Neural progenitor cell (in vitro differentiated cells): Measurements from ENCODE around the gene RBM47. TPM values are rescaled to one million over a fixed set of nuclear protein-coding genes. Genes with fewer than 3 reads are reported as not detected.

ENCODE experiments used
- DNase-seq: peaks from one replicate; pipeline ENCODE4 v3.0.0-alpha.2; 2016; ENCODE audit warnings: low spot score
- H2AFZ ChIP-seq: fragments of 200-600 bp; sonication (generic); replicated peaks from 2 replicates; pipeline ENCODE4 v1.6.1; 2016; ENCODE audit warnings: antibody characterized with exemption
- H3F3A ChIP-seq: fragments of 200-600 bp; sonication (generic); 2 replicates; pipeline ENCODE4 v1.6.1; 2016; ENCODE audit warnings: antibody characterized with exemption, low read depth
- H3K27ac ChIP-seq: fragments of 200-600 bp; sonication (generic); 2 replicates; pipeline ENCODE4 v1.5.1; 2016; ENCODE audit warnings: mild to moderate bottlenecking
- H3K27me3 ChIP-seq: fragments of 200-600 bp; sonication (generic); 2 replicates; pipeline ENCODE4 v1.6.1; 2016; ENCODE audit warnings: mild to moderate bottlenecking, moderate library complexity
- H3K36me3 ChIP-seq: fragments of 200-600 bp; sonication (generic); 2 replicates; pipeline ENCODE4 v1.5.1; 2016
- H3K4me1 ChIP-seq: fragments of 200-600 bp; sonication (generic); 2 replicates; pipeline ENCODE4 v1.6.1; 2016; ENCODE audit warnings: mixed run types
- H3K4me2 ChIP-seq: fragments of 200-600 bp; sonication (generic); 2 replicates; pipeline ENCODE4 v1.6.1; 2016
- H3K4me3 ChIP-seq: fragments of 200-600 bp; sonication (generic); 2 replicates; pipeline ENCODE4 v1.5.1; 2016
- H3K79me2 ChIP-seq: fragments of 200-600 bp; sonication (generic); 2 replicates; pipeline ENCODE4 v1.6.1; 2016; ENCODE audit warnings: low read depth
- H3K9ac ChIP-seq: fragments of 200-600 bp; sonication (generic); 2 replicates; pipeline ENCODE4 v1.6.1; 2016
- H3K9me3 ChIP-seq: fragments of 200-600 bp; sonication (generic); 2 replicates; pipeline ENCODE4 v1.5.1; 2016; ENCODE audit warnings: low read depth
- H4K20me1 ChIP-seq: fragments of 200-600 bp; sonication (generic); 2 replicates; pipeline ENCODE4 v1.6.1; 2016; ENCODE audit warnings: low read depth
- H3K27ac Mint-ChIP-seq: 3 replicates; pipeline ENCODE4 v1.8.0; 2021; ENCODE audit warnings: mixed read lengths
- H3K27me3 Mint-ChIP-seq: 2 replicates; pipeline ENCODE4 v1.8.0; 2022; ENCODE audit warnings: low read depth, mild to moderate bottlenecking, inconsistent platforms, moderate library complexity, mixed read lengths; ENCODE audit not compliant: insufficient read depth
- H3K36me3 Mint-ChIP-seq: 3 replicates; pipeline ENCODE4 v1.8.0; 2021; ENCODE audit warnings: mixed read lengths
- H3K4me1 Mint-ChIP-seq: 3 replicates; pipeline ENCODE4 v1.8.0; 2021; ENCODE audit warnings: mixed read lengths
- H3K4me3 Mint-ChIP-seq: 3 replicates; pipeline ENCODE4 v1.8.0; 2021; ENCODE audit warnings: mild to moderate bottlenecking, moderate library complexity, mixed read lengths
- H3K9me3 Mint-ChIP-seq: 3 replicates; pipeline ENCODE4 v1.8.0; 2020; ENCODE audit warnings: mixed read lengths
- EZH2 ChIP-seq: fragments of 200-600 bp; sonication (generic); IDR thresholded peaks from 2 replicates; pipeline ENCODE4 v1.6.1; 2017; ENCODE audit warnings: antibody characterized with exemption, mild to moderate bottlenecking, moderate library complexity
- EZH2phosphoT487 ChIP-seq: fragments of 200-600 bp; sonication (generic); IDR thresholded peaks from 2 replicates; pipeline ENCODE4 v1.6.1; 2017; ENCODE audit warnings: antibody characterized with exemption
- total RNA-seq: library from RNA; depleted of rRNA; stranded (reverse); fragments of >200 nt; gene quantifications from 2 replicates; pipeline ENCODE4 v1.2.3, GENCODE V29; 2015; ENCODE audit warnings: low replicate concordance
- TF ChIP-seq, protein P1 (sequence below): fragments of 200-600 bp; sonication (generic); IDR thresholded peaks from 2 replicates; pipeline ENCODE4 v1.5.1; 2017; ENCODE audit warnings: antibody characterized with exemption, mild to moderate bottlenecking

Gene RBM47
- 2.9 and 6.1 TPM in 2 replicates for total RNA-seq

DNA sequence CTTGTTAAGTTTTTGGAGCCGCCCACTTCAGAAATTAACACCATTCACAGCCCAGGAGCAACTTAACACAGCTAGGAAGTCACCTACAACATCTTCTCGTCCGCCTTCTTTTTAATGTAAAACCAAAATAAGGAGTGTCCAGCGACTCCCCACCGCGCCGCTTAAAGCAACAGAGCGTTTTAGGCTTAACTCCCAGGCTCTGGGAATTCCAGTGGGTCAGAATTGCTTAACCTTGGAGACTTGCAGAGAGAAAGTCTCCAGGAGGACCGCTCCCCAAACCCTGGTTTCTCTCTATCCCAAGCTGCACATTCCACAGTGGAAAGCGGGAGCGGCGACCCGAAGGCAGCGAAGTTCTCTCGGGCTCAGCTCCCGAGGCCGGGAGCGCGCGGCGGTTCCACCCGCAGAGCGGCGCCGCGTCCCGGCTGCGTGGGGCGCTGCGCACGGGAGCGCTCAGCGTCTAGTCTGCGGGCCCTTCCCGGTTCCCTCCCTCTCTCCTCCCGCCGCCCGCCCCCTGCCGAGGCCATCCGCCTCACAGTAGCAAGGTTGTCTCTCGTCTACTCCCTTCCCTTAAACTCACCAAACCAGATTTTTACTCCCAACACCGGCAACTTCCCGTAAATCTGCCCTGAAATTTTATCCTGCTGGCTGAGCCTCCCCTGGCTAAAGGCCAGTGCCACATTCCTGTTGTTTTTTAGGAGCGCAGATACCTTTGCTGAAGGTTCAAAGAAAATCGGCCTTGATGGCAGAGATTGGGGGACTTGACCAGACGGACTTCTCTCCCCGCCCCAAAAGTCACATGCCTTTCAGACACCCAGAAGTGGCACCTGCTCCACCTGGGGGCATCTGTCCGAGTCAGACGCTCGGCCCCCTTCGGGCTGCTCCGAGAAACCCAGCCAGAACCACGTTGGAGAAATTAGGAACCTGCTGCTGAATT is at the start of gene RBM47:
Gene RBM47 (minus strand): TSS at position 464 of the 934 bp plus-strand sequence. CDS start 190,971 bp downstream, outside the sequence.
- DNase-seq: peak; percentile 78
- no peak within 1 kb of the TSS for H3K9ac ChIP-seq
- H3K4me1 ChIP-seq: peaks cover 43% of the 10 kb centered on the region
- Mint-ChIP-seq H3K27ac (peak within 1 kb of the TSS; percentile 74), H3K9me3 (no peaks in the 10 kb centered on the region), H3K4me3 (peak within 1 kb of the TSS; percentile 91), H3K4me1 (peaks cover 39% of the 10 kb centered on the region), H3K27me3 (peaks cover 28% of the 10 kb centered on the region), H3K36me3 (no peaks in the 10 kb centered on the region)
- peak within 1 kb of the TSS; percentile 58 for H3K4me3 ChIP-seq
- no peak within 1 kb of the TSS for H3K27ac ChIP-seq
- peaks cover 54% of the 10 kb centered on the region for H3K27me3 ChIP-seq
- H3K36me3 ChIP-seq: no peaks in the 10 kb centered on the region
- no peaks in the 10 kb centered on the region for H4K20me1 ChIP-seq
- H3F3A ChIP-seq: peaks cover 39% of the 10 kb centered on the region
- H2AFZ ChIP-seq: peak within 1 kb of the TSS; percentile 81
- H3K79me2 ChIP-seq: peaks cover 8% of the 10 kb centered on the region
- H3K9me3 ChIP-seq: no peaks in the 10 kb centered on the region
- TF ChIP-seq, protein P1, sequence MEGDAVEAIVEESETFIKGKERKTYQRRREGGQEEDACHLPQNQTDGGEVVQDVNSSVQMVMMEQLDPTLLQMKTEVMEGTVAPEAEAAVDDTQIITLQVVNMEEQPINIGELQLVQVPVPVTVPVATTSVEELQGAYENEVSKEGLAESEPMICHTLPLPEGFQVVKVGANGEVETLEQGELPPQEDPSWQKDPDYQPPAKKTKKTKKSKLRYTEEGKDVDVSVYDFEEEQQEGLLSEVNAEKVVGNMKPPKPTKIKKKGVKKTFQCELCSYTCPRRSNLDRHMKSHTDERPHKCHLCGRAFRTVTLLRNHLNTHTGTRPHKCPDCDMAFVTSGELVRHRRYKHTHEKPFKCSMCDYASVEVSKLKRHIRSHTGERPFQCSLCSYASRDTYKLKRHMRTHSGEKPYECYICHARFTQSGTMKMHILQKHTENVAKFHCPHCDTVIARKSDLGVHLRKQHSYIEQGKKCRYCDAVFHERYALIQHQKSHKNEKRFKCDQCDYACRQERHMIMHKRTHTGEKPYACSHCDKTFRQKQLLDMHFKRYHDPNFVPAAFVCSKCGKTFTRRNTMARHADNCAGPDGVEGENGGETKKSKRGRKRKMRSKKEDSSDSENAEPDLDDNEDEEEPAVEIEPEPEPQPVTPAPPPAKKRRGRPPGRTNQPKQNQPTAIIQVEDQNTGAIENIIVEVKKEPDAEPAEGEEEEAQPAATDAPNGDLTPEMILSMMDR: peak; percentile 11
- TF ChIP-seq EZH2phosphoT487 (no peak), EZH2 (peak; percentile 51)
- peak within 1 kb of the TSS; percentile 97 for H3K4me2 ChIP-seq

DNA sequence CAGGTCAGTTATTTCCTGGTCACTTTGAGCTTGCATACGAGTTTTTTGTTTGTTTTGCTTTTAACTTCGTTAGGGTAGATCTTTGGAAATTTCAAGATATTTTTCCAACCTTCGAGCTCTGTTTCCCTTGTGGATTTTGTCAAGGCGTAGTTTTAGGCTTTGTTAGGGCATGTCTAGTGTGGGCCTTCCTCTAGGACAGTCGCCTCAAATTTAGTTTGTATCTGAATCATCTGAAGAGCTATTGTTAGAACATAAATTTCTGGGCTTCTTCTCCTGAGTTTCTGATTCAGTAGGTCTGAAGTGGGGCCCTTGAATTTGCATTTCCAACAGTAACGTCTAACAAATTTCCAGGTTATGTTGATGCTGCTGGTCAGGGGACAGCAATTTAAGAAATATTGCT is 48.8 kb upstream of the RBM47 start:
- Mint-ChIP-seq H3K36me3 (no peaks in the 10 kb centered on the region), H3K27ac (no peak overlapping the region), H3K4me1 (peaks cover 16% of the 10 kb centered on the region), H3K9me3 (no peaks in the 10 kb centered on the region), H3K4me3 (no peak overlapping the region), H3K27me3 (peaks cover 2% of the 10 kb centered on the region)
- Histone ChIP-seq H3K4me2 (no peak overlapping the region), H3K79me2 (no peaks in the 10 kb centered on the region), H3K27ac (no peak overlapping the region), H3F3A (peaks cover 22% of the 10 kb centered on the region), H3K9ac (no peak overlapping the region), H2AFZ (no peak overlapping the region), H4K20me1 (no peaks in the 10 kb centered on the region), H3K4me1 (peaks cover 26% of the 10 kb centered on the region), H3K36me3 (no peaks in the 10 kb centered on the region), H3K27me3 (no peaks in the 10 kb centered on the region), H3K4me3 (no peak overlapping the region), H3K9me3 (no peaks in the 10 kb centered on the region)
- DNase-seq: no peak
- TF ChIP-seq EZH2phosphoT487 (no peak), EZH2 (no peak)
- TF ChIP-seq, protein P1: no peak

DNA sequence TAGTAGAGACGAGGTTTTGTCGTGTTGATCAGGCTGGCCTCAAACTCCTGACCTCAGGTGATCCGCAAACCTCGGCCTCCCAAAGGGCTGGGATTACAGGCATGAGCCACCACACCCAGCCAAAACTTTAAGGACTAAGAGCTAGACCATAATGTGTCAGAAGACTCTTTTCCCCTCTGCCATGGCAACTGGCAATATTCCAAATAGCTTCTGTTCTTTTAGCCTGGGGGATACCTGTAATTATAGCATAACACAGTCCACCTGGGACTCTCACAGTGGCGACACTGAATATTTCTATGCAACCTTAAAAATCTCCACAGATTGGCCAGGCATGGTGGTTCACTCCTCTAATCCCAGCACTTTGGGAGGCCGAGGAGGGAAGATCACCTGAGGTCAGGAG is 45.5 kb upstream of the RBM47 start:
- no peaks in the 10 kb centered on the region for H4K20me1 ChIP-seq
- no peak overlapping the region for H3K4me3 Mint-ChIP-seq
- H3K27ac Mint-ChIP-seq: no peak overlapping the region
- no peak overlapping the region for H3K9ac ChIP-seq
- no peaks in the 10 kb centered on the region for H3K27me3 ChIP-seq
- no peaks in the 10 kb centered on the region for H3K79me2 ChIP-seq
- peaks cover 31% of the 10 kb centered on the region for H3K4me1 ChIP-seq
- no peak overlapping the region for H2AFZ ChIP-seq
- H3K36me3 Mint-ChIP-seq: no peaks in the 10 kb centered on the region
- H3F3A ChIP-seq: peaks cover 34% of the 10 kb centered on the region
- DNase-seq: no peak
- no peaks in the 10 kb centered on the region for H3K9me3 Mint-ChIP-seq
- H3K27me3 Mint-ChIP-seq: peaks cover 5% of the 10 kb centered on the region
- H3K36me3 ChIP-seq: no peaks in the 10 kb centered on the region
- TF ChIP-seq, protein P1: no peak
- TF ChIP-seq EZH2: no peak
- TF ChIP-seq EZH2phosphoT487: no peak
- H3K27ac ChIP-seq: no peak overlapping the region
- H3K4me3 ChIP-seq: no peak overlapping the region
- H3K9me3 ChIP-seq: no peaks in the 10 kb centered on the region
- no peak overlapping the region for H3K4me2 ChIP-seq
- peaks cover 26% of the 10 kb centered on the region for H3K4me1 Mint-ChIP-seq
